ENCODE results near the gene LPIN3.

The LPIN3 gene

GRCh38 chr20:41373931-41374920 is 33.6 kb downstream of the LPIN3 start:
- Histone ChIP-seq H3K9me3 (replicated peaks; ENCODE audit: low read length) (peaks cover 4% of the 10 kb centered on the region), H3K4me3 (ENCODE audit: low read length) (no peak overlapping the region), H3K36me3 (ENCODE audit: insufficient read depth, low read length) (no peaks in the 10 kb centered on the region), H3K27me3 (ENCODE audit: control insufficient read depth, insufficient read depth, low read length) (peaks cover 39% of the 10 kb centered on the region), H3K9ac (ENCODE audit: low read depth, low read length) (no peak overlapping the region), H3K4me1 (ENCODE audit: control insufficient read depth, insufficient read depth, low read length) (no peaks in the 10 kb centered on the region), H3K4me2 (ENCODE audit: low read length) (no peak overlapping the region)

- H3K4me3 ChIP-seq (ENCODE audit: low read length), result no peak overlapping the region
- H3K9me3 ChIP-seq (replicated peaks; ENCODE audit: low read length), result peaks cover 4% of the 10 kb centered on the region
- peaks cover 40% of the 10 kb centered on the region for H3K27me3 ChIP-seq (ENCODE audit: control insufficient read depth, insufficient read depth, low read length)
- no peaks in the 10 kb centered on the region for H3K4me1 ChIP-seq (ENCODE audit: control insufficient read depth, insufficient read depth, low read length)
- no peak overlapping the region for H3K9ac ChIP-seq (ENCODE audit: low read depth, low read length)
- H3K36me3 ChIP-seq (ENCODE audit: insufficient read depth, low read length), result no peaks in the 10 kb centered on the region
- no peak overlapping the region for H3K4me2 ChIP-seq (ENCODE audit: low read length)
Measured at GRCh38 chr20:41375846-41376245, 35.2 kb downstream of the LPIN3 start.

DNA sequence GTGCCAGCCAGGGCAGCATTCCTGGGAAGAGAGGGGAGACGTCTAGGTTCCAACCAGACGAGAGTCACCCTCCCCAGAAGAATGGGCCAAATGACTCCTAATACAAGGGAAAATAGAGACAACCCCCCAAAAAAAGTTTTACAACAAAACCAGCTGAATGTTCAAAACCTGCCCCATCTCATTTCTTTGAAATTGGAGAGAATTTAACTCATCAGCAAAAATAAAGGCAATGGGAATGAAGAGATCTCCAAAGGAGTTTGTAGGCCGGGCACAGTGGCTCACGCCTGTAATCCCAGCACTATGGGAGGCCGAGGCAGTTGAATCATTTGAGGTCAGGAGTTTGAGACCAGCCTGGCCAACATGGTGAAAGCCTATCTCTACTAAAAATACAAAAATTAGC is 35.7 kb downstream of the LPIN3 start:
- H3K36me3 ChIP-seq (ENCODE audit: insufficient read depth, low read length), result no peaks in the 10 kb centered on the region
- H3K9ac ChIP-seq (ENCODE audit: low read depth, low read length), result no peak overlapping the region
- H3K4me3 ChIP-seq (ENCODE audit: low read length), result no peak overlapping the region
- H3K4me1 ChIP-seq (ENCODE audit: control insufficient read depth, insufficient read depth, low read length), result no peaks in the 10 kb centered on the region
- H3K27me3 ChIP-seq (ENCODE audit: control insufficient read depth, insufficient read depth, low read length), result peaks cover 40% of the 10 kb centered on the region
- peaks cover 2% of the 10 kb centered on the region for H3K9me3 ChIP-seq (replicated peaks; ENCODE audit: low read length)
- no peak overlapping the region for H3K4me2 ChIP-seq (ENCODE audit: low read length)

DNA sequence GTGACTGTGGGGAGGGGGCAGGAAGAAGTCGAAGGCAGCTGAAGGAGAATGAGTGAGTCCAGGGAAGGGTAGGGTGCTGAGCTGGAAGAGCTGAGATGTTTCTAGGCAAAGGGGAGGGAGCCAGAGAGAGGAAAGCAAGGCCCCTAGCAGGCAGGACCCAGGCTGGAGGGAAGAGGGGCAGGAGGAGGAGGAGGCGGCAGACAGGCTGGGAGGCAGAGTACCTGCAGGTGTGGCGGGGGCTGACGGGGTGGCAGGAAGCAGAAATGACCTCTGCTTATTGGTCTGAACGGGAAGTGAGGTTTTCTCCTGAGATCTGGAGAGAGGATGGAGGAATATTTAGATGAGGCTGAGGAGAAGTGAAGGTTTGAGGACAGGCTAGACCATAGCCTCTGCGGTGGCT is 36.7 kb downstream of the LPIN3 start:
- H3K4me1 ChIP-seq (ENCODE audit: control insufficient read depth, insufficient read depth, low read length), result no peaks in the 10 kb centered on the region
- no peaks in the 10 kb centered on the region for H3K36me3 ChIP-seq (ENCODE audit: insufficient read depth, low read length)
- no peak overlapping the region for H3K9ac ChIP-seq (ENCODE audit: low read depth, low read length)
- H3K9me3 ChIP-seq (replicated peaks; ENCODE audit: low read length), result no peaks in the 10 kb centered on the region
- H3K4me3 ChIP-seq (ENCODE audit: low read length), result no peak overlapping the region
- no peak overlapping the region for H3K4me2 ChIP-seq (ENCODE audit: low read length)
- H3K27me3 ChIP-seq (ENCODE audit: control insufficient read depth, insufficient read depth, low read length), result peaks cover 40% of the 10 kb centered on the region

- H3K27me3 ChIP-seq (ENCODE audit: control insufficient read depth, insufficient read depth, low read length), result peaks cover 24% of the 10 kb centered on the region
- H3K4me2 ChIP-seq (ENCODE audit: low read length), result no peak overlapping the region
- H3K4me3 ChIP-seq (ENCODE audit: low read length), result no peak overlapping the region
- H3K36me3 ChIP-seq (ENCODE audit: insufficient read depth, low read length), result no peaks in the 10 kb centered on the region
- no peaks in the 10 kb centered on the region for H3K4me1 ChIP-seq (ENCODE audit: control insufficient read depth, insufficient read depth, low read length)
- H3K9me3 ChIP-seq (replicated peaks; ENCODE audit: low read length), result no peaks in the 10 kb centered on the region
- H3K9ac ChIP-seq (ENCODE audit: low read depth, low read length), result no peak overlapping the region
Measured at GRCh38 chr20:41379551-41379950, 38.9 kb downstream of the LPIN3 start.

DNA sequence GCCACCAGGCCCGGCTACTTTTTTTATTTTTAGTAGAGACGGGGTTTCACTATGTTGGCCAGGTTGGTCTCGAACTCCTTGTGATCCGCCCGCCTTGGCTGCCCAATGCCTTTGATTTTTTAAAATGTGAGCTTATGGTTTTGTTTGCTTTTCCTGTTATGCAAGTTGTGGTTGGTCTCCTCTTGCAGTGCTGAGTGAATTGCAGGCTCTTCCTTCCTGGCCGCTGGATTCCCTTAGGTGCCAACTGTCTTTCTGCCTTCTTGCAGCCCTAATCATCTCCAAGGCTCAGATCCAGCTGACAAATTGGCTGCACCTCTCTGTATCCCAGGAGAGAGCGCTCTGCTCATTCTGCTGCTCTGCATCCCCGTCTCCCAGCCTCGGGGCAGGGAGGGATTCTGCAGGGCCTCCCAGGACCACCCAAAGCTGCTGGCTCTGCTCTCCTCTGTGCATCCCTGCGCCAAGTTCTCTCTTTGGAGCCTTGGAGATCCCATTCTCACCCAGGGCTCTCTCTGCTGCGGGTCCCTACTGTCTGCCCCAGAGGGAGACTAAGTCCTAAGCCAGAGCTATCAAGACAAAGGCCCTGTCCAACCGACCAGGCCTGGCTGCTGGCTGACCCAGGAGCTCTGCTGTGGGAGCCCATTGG is 40.1 kb downstream of the LPIN3 start:
- H3K4me3 ChIP-seq (ENCODE audit: low read length), result no peak overlapping the region
- no peak overlapping the region for H3K9ac ChIP-seq (ENCODE audit: low read depth, low read length)
- no peaks in the 10 kb centered on the region for H3K4me1 ChIP-seq (ENCODE audit: control insufficient read depth, insufficient read depth, low read length)
- peaks cover 22% of the 10 kb centered on the region for H3K27me3 ChIP-seq (ENCODE audit: control insufficient read depth, insufficient read depth, low read length)
- H3K9me3 ChIP-seq (replicated peaks; ENCODE audit: low read length), result no peaks in the 10 kb centered on the region
- H3K4me2 ChIP-seq (ENCODE audit: low read length), result no peak overlapping the region
- no peaks in the 10 kb centered on the region for H3K36me3 ChIP-seq (ENCODE audit: insufficient read depth, low read length)

GRCh38 chr20:41382791-41383305 is 42.2 kb downstream of the LPIN3 start:
- no peaks in the 10 kb centered on the region for H3K36me3 ChIP-seq (ENCODE audit: insufficient read depth, low read length)
- no peaks in the 10 kb centered on the region for H3K9me3 ChIP-seq (replicated peaks; ENCODE audit: low read length)
- no peaks in the 10 kb centered on the region for H3K4me1 ChIP-seq (ENCODE audit: control insufficient read depth, insufficient read depth, low read length)

DNA sequence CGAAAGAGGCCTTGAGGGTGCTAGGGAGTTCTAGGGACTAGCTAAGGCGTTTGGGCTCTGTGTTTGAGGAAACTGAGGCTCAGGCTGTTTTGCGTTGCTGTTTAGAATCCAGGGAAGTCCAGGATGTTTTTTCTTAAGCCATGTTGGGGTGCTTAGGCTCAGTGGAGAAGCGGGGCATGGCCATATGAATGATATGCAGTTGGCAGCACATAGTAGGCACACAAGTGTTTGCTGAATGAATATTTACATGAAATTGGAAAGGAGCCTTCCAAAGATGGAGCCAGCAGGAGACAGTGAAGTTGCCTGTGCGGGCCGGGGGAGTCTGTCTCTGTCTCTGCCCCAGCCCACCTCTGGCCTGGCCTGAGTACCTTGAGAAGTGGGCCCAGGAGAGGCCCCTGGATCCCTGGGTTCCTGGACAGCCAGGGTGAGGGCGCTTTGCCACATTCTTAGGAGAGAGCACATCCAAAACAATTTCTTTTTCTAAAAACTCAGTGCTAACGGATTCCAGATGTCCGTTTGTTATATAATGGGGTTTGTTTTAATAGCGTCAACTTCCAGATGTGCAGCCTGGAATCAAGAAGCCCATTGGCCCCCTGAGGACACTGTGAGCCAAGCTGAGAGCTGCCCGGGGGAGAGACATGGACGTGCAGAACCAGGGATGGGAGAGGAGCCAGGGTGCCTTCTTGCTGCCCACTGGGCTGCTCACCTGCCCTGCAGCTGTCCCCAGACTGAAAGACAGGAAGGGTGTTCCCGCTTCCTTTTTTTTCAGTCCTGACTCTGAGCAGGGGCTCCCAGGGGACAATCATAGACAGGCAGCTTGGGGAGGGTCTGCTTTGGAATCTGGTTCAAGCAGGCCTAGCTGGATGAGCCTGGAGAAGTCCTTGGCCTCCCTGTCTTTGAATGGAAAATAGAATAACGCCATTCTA is 46.1 kb downstream of the LPIN3 start:
- Histone ChIP-seq H3K9ac (ENCODE audit: low read depth, low read length) (no peak overlapping the region), H3K27me3 (ENCODE audit: control insufficient read depth, insufficient read depth, low read length) (no peaks in the 10 kb centered on the region), H3K4me2 (ENCODE audit: low read length) (no peak overlapping the region), H3K4me3 (ENCODE audit: low read length) (no peak overlapping the region), H3K9me3 (replicated peaks; ENCODE audit: low read length) (no peaks in the 10 kb centered on the region), H3K36me3 (ENCODE audit: insufficient read depth, low read length) (no peaks in the 10 kb centered on the region), H3K4me1 (ENCODE audit: control insufficient read depth, insufficient read depth, low read length) (no peaks in the 10 kb centered on the region)

More at GRCh38 chr20:41382791-41383305, 42.2 kb downstream of the LPIN3 start:
- Histone ChIP-seq H3K4me3 (ENCODE audit: low read length) (no peak overlapping the region), H3K27me3 (ENCODE audit: control insufficient read depth, insufficient read depth, low read length) (peaks cover 9% of the 10 kb centered on the region), H3K9ac (ENCODE audit: low read depth, low read length) (no peak overlapping the region), H3K4me2 (ENCODE audit: low read length) (no peak overlapping the region)

GRCh38 chr20:41387444-41387851 is 46.8 kb downstream of the LPIN3 start:
- Histone ChIP-seq H3K4me3 (ENCODE audit: low read length) (no peak overlapping the region), H3K36me3 (ENCODE audit: insufficient read depth, low read length) (no peaks in the 10 kb centered on the region), H3K4me2 (ENCODE audit: low read length) (no peak overlapping the region), H3K9me3 (replicated peaks; ENCODE audit: low read length) (no peaks in the 10 kb centered on the region), H3K9ac (ENCODE audit: low read depth, low read length) (no peak overlapping the region), H3K27me3 (ENCODE audit: control insufficient read depth, insufficient read depth, low read length) (no peaks in the 10 kb centered on the region), H3K4me1 (ENCODE audit: control insufficient read depth, insufficient read depth, low read length) (no peaks in the 10 kb centered on the region)

DNA sequence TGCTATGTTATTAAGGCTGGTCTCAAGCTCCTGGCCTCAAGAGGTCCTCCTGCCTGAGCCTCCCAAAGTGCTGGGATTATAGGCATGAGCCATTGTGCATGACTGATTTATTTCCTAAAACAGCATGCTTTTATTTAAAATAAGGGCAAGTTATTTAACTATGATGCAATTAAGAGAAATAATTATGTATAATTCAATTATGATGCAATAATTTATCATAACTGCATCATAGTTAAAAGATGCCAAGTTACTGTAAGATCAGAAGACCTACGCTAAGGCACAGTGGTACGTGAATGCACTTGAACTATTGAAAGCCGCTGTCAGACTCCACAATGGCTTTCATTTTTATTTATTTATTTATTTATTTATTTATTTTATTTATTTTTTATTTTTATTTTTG is 50.3 kb downstream of the LPIN3 start:
- H3K4me3 ChIP-seq (ENCODE audit: low read length), result no peak overlapping the region
- H3K9me3 ChIP-seq (replicated peaks; ENCODE audit: low read length), result no peaks in the 10 kb centered on the region
- no peaks in the 10 kb centered on the region for H3K36me3 ChIP-seq (ENCODE audit: insufficient read depth, low read length)
- no peak overlapping the region for H3K4me2 ChIP-seq (ENCODE audit: low read length)
- H3K9ac ChIP-seq (ENCODE audit: low read depth, low read length), result no peak overlapping the region
- no peaks in the 10 kb centered on the region for H3K4me1 ChIP-seq (ENCODE audit: control insufficient read depth, insufficient read depth, low read length)
- no peaks in the 10 kb centered on the region for H3K27me3 ChIP-seq (ENCODE audit: control insufficient read depth, insufficient read depth, low read length)

DNA sequence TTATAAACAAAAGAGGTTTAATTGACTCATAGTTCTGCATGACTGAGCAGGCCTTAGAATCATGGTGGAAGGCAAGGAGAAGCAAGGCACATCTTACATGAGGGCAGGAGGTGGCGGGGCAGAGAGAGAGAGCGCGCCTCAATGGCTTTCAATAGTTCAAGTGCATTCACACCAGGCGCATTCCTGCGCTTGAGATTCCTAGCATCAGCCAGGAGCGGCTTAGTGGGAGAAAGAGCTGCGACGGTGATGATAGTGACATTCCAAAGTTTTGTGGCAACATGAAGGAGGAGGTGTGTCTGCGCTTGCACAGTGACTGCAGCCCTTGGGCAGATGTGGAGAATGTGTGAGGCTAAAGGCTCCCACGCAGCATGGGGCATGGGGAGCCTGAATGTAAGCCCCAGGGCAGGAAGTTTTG is 51.0 kb downstream of the LPIN3 start:
- H3K4me2 ChIP-seq (ENCODE audit: low read length), result no peak overlapping the region
- no peak overlapping the region for H3K9ac ChIP-seq (ENCODE audit: low read depth, low read length)
- H3K36me3 ChIP-seq (ENCODE audit: insufficient read depth, low read length), result no peaks in the 10 kb centered on the region
- H3K9me3 ChIP-seq (replicated peaks; ENCODE audit: low read length), result no peaks in the 10 kb centered on the region
- no peak overlapping the region for H3K4me3 ChIP-seq (ENCODE audit: low read length)
- H3K27me3 ChIP-seq (ENCODE audit: control insufficient read depth, insufficient read depth, low read length), result no peaks in the 10 kb centered on the region
- no peaks in the 10 kb centered on the region for H3K4me1 ChIP-seq (ENCODE audit: control insufficient read depth, insufficient read depth, low read length)
